ENCODE measurements around the gene LGI4.

LGI4 gene

DNA sequence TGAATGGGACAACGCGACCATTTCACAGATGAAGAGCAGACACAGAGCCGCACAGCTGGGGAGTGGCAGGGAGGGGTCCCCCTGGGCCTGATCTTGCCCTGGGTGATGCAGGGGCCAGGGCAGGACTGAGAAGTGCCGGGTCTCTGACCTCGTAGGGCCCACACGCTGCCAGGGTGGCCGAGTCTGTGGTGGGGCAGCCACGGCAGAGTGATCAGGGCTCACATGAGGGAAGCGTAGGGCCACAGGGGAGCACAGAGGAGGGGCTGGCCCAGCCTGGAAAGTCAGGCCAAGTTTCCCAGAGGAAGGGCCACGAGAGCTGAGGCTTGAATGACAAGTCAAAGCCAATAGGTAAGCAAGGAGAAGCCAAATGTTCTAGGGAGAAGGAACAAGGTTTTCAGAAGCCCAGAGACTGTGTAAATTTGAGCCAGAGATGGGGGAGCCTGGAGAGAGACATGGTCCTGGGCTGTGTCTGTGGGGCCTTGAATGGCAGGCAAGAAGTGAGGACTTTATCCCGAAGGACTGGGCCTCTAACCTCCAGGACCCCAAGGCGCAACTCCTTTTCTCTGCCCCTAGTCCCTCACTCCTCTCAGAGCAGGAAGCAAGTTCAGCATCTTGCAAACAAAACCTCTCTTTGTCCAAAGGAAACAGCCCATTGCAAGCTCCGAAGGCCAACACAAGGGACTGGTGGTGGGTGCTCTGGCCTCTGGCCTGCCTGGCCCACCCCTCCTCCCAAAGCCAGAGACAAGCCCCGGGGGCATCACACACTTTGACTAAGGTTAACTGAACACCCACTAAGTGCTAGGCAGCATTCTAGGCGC, 51.0 kb downstream of the LGI4 start:
- H4K20me1 ChIP-seq (ENCODE audit: low read depth, low read length): no peaks in the 10 kb centered on the region
- H2AFZ ChIP-seq (ENCODE audit: low read depth, low read length, severe bottlenecking): peak overlapping the region; percentile 62
- H3K27me3 ChIP-seq (ENCODE audit: low read length): no peaks in the 10 kb centered on the region
- H3F3A ChIP-seq (ENCODE audit: insufficient read depth): peaks cover 22% of the 10 kb centered on the region
- peak overlapping the region; percentile 59 for H3K9ac ChIP-seq (ENCODE audit: low read length)
- no peaks in the 10 kb centered on the region for H3K79me2 ChIP-seq (ENCODE audit: insufficient read depth, low read length)
- TF ChIP-seq, protein P1, sequence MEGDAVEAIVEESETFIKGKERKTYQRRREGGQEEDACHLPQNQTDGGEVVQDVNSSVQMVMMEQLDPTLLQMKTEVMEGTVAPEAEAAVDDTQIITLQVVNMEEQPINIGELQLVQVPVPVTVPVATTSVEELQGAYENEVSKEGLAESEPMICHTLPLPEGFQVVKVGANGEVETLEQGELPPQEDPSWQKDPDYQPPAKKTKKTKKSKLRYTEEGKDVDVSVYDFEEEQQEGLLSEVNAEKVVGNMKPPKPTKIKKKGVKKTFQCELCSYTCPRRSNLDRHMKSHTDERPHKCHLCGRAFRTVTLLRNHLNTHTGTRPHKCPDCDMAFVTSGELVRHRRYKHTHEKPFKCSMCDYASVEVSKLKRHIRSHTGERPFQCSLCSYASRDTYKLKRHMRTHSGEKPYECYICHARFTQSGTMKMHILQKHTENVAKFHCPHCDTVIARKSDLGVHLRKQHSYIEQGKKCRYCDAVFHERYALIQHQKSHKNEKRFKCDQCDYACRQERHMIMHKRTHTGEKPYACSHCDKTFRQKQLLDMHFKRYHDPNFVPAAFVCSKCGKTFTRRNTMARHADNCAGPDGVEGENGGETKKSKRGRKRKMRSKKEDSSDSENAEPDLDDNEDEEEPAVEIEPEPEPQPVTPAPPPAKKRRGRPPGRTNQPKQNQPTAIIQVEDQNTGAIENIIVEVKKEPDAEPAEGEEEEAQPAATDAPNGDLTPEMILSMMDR (IDR thresholded peaks at IDR 0.05; ENCODE audit: insufficient read depth, low read length, poor library complexity, severe bottlenecking): no peak
- no peak for TF ChIP-seq EZH2phosphoT487 (conservative IDR thresholded peaks at IDR 0.05; ENCODE audit: low read length)
- peak overlapping the region; percentile 58 for H3K4me2 ChIP-seq (ENCODE audit: low read depth, low read length, poor library complexity, severe bottlenecking)
- H3K9me2 ChIP-seq (replicated peaks; ENCODE audit: insufficient read depth, low read length): no peaks in the 10 kb centered on the region
- H3K4me3 ChIP-seq (ENCODE audit: insufficient read depth, low read length, poor library complexity, severe bottlenecking): no peak overlapping the region
- no peaks in the 10 kb centered on the region for H3K9me3 ChIP-seq (ENCODE audit: insufficient read depth, low read length)
- H3K27ac ChIP-seq (ENCODE audit: low read depth, low read length): peak overlapping the region; percentile 98
- no peaks in the 10 kb centered on the region for H3K36me3 ChIP-seq (ENCODE audit: low read length)

- TF ChIP-seq, protein P1 (IDR thresholded peaks at IDR 0.05; ENCODE audit: insufficient read depth, low read length, poor library complexity, severe bottlenecking): no peak
- no peak for TF ChIP-seq EZH2phosphoT487 (conservative IDR thresholded peaks at IDR 0.05; ENCODE audit: low read length)
- no peaks in the 10 kb centered on the region for H3K79me2 ChIP-seq (ENCODE audit: insufficient read depth, low read length)
Observed at GRCh38 chr19:35081201-35081600, 53.7 kb downstream of the LGI4 start.

DNA sequence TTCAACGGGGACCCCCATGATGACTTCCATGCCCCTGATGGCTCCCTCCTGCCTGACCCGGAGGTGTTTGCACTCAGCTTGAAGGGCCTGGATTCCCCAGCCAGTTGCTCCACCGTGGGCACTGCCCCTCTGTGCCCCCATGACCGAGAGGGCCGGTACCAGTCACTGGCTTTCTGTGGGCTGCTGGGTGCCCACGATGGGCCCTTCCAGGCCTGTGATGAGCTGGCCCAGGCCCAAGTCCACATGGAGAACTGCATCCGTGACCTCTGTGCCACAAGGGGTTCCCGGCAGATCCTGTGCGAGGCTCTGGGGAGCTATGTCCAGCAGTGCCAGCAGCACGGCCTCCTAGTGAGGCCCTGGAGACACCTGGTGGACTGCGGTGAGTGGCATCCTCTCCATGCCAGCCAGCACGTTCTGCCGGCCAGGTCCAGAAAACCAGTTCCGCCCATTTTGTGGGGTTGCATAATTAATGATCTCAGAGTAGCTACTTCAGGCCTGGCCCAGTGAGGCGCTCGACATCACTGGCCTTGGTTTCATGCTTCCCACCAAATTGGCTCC, 54.2 kb downstream of the LGI4 start:
- H3F3A ChIP-seq (ENCODE audit: insufficient read depth): peaks cover 6% of the 10 kb centered on the region
- no peak for TF ChIP-seq EZH2phosphoT487 (conservative IDR thresholded peaks at IDR 0.05; ENCODE audit: low read length)
- TF ChIP-seq, protein P1 (IDR thresholded peaks at IDR 0.05; ENCODE audit: insufficient read depth, low read length, poor library complexity, severe bottlenecking): no peak
- H3K9me2 ChIP-seq (replicated peaks; ENCODE audit: insufficient read depth, low read length): no peaks in the 10 kb centered on the region
- H3K27me3 ChIP-seq (ENCODE audit: low read length): no peaks in the 10 kb centered on the region
- no peaks in the 10 kb centered on the region for H4K20me1 ChIP-seq (ENCODE audit: low read depth, low read length)
- H3K36me3 ChIP-seq (ENCODE audit: low read length): no peaks in the 10 kb centered on the region
- no peak overlapping the region for H3K9ac ChIP-seq (ENCODE audit: low read length)
- no peak overlapping the region for H3K27ac ChIP-seq (ENCODE audit: low read depth, low read length)
- no peaks in the 10 kb centered on the region for H3K79me2 ChIP-seq (ENCODE audit: insufficient read depth, low read length)
- H3K9me3 ChIP-seq (ENCODE audit: insufficient read depth, low read length): no peaks in the 10 kb centered on the region
- no peak overlapping the region for H3K4me3 ChIP-seq (ENCODE audit: insufficient read depth, low read length, poor library complexity, severe bottlenecking)
- H3K4me2 ChIP-seq (ENCODE audit: low read depth, low read length, poor library complexity, severe bottlenecking): no peak overlapping the region
- no peak overlapping the region for H2AFZ ChIP-seq (ENCODE audit: low read depth, low read length, severe bottlenecking)

More at GRCh38 chr19:35081201-35081600, 53.7 kb downstream of the LGI4 start:
- Histone ChIP-seq H3K27ac (ENCODE audit: low read depth, low read length) (no peak overlapping the region), H3K9me3 (ENCODE audit: insufficient read depth, low read length) (no peaks in the 10 kb centered on the region), H4K20me1 (ENCODE audit: low read depth, low read length) (no peaks in the 10 kb centered on the region), H3K9ac (ENCODE audit: low read length) (no peak overlapping the region), H3K36me3 (ENCODE audit: low read length) (no peaks in the 10 kb centered on the region), H3K27me3 (ENCODE audit: low read length) (no peaks in the 10 kb centered on the region), H2AFZ (ENCODE audit: low read depth, low read length, severe bottlenecking) (no peak overlapping the region), H3F3A (ENCODE audit: insufficient read depth) (peaks cover 11% of the 10 kb centered on the region), H3K4me3 (ENCODE audit: insufficient read depth, low read length, poor library complexity, severe bottlenecking) (no peak overlapping the region), H3K9me2 (replicated peaks; ENCODE audit: insufficient read depth, low read length) (no peaks in the 10 kb centered on the region), H3K4me2 (ENCODE audit: low read depth, low read length, poor library complexity, severe bottlenecking) (no peak overlapping the region)
